Measurements from ENCODE around the gene C10orf95. TPM values are rescaled to one million over a fixed set of nuclear protein-coding genes. Genes with fewer than 3 reads are reported as not detected.

C10orf95 gene
- total RNA-seq, 1 donor from 2014 or later, result not detected

GRCh38 chr10:102405108-102405571, 46.2 kb downstream of the C10orf95 start:
- ATAC-seq (no peak), DNase-seq (ENCODE audit: low spot score) (no peak)

DNA sequence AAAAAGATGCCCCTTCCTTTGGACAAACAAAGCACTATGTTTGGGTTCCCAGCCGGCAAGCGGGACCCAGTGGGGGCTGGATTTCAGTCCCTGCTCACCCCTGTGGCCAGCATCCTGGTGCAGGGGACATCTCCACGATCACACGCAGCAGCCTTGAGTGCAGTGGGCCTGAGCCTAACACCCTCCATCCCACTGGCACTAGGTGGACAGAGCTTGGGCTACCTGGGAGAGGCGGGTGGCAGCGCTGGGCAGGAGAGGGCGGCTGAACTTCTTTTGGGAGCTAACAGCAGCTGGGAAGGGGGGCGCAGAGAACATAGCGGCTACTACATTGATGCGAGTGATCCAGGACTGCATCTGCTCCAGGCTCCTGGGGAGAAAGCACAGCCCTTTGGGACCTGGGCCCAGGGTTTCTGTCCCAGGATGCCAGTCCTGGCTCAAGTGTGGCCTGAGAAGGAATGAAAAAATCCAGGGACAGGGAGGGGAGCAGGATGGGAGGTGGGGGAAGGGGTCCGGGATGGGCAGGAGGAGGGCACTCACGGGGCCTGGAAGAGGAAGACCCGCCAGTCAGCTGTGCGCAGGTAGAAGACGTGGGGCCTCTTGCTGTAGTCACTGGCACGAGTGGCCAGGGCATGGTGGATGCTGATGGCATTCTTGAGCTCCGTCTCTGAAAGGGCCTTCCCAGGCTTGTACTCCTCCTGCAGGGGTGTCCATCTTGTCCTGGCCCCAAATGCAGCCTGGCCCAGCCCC, 46.8 kb downstream of the C10orf95 start:
- ATAC-seq, result no peak
- no peak for DNase-seq (ENCODE audit: low spot score)

DNA sequence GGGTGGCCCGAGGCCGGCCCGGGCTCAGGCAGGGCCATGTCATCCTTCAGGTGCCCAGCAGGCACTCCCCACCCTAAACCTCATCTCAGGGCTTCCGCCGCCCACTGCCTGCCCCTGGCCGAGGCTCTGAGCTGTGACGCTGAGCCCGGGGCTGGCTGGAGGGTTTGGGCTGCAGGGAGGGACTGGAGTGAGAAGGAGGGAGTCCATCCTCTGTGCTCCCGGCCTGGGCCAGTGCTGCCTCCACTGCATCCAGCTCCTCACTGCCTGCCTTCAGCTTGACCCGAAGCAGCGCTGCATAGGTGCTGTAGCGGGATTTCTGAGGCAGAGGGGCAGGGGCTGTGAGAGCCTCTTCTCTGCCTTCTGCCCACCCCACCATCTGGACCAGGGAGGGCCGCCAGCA, 48.2 kb downstream of the C10orf95 start:
- ATAC-seq (no peak), DNase-seq (ENCODE audit: low spot score) (no peak)

DNA sequence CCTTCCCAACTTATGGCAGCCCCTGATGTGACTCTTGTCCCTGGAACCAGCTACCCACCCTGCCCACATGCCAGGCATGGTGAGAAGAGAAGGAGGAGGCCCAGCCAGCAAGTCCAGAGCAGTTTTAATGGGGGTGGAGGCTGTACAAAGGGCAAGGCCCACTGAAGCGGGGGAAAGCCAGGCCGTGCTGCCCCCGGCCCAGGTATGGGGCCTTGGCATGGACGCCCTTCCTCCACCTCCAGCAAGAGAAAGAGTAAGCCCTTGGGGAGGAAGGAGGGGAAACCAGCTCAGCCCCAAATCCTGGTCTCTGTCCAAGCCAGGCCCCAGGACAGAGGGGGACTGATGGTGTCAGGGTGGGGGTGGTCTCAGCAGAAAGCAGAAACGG, 48.8 kb downstream of the C10orf95 start:
- DNase-seq (ENCODE audit: low spot score) (no peak), ATAC-seq (no peak)

DNA sequence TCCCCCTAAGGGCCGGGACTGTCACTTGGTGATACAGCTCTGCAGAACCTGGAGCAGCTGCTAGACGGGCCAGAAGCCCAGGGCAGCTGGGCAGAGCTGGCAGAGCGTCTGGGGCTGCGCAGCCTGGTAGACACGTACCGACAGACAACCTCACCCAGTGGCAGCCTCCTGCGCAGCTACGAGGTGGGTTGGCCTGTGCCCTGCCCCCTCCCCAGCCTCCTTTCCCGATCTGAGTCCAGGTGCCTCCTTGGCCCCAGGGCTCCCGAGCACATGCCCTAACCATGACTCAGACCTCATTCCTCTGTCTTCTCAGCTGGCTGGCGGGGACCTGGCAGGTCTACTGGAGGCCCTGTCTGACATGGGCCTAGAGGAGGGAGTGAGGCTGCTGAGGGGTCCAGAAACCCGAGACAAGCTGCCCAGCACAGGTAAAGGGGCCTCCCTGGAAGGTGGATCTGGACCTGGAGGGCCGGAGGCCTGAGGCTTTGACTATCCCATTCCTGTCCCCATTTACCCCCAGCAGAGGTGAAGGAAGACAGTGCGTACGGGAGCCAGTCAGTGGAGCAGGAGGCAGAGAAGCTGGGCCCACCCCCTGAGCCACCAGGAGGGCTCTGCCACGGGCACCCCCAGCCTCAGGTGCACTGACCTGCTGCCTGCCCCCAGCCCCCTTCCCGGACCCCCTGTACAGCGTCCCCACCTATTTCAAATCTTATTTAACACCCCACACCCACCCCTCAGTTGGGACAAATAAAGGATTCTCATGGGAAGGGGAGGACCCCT, 49.4 kb downstream of the C10orf95 start:
- DNase-seq (ENCODE audit: low spot score), result no peak
- no peak for ATAC-seq

- no peak for DNase-seq (ENCODE audit: low spot score)
These were observed 50.0 kb downstream of the C10orf95 start for GRCh38 chr10:102401342-102401654.

GRCh38 chr10:102400598-102401341, 50.6 kb downstream of the C10orf95 start:
- no peak for ATAC-seq
- DNase-seq (ENCODE audit: low spot score), result no peak

More at GRCh38 chr10:102401342-102401654, 50.0 kb downstream of the C10orf95 start:
- no peak for ATAC-seq

DNA sequence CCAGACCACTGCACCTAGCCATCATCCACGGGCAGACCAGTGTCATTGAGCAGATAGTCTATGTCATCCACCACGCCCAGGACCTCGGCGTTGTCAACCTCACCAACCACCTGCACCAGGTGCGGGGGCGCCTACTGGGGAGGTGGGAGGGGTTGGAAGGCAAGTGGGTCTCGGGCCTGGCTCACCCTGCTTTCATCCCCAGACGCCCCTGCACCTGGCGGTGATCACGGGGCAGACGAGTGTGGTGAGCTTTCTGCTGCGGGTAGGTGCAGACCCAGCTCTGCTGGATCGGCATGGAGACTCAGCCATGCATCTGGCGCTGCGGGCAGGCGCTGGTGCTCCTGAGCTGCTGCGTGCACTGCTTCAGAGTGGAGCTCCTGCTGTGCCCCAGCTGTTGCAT, 51.3 kb downstream of the C10orf95 start:
- no peak for DNase-seq (ENCODE audit: low spot score)
- no peak for ATAC-seq

Other genes starting within 250 kb of the C10orf95 start
- not detected for gene ELOVL3, start 225.2 kb downstream of the C10orf95 start, total RNA-seq
- gene PITX3, start 210.0 kb downstream of the C10orf95 start, total RNA-seq, result not detected
- gene GBF1, start 206.0 kb downstream of the C10orf95 start, total RNA-seq, result 22.8 TPM
- 9.0 TPM for gene NFKB2, start 55.8 kb downstream of the C10orf95 start, total RNA-seq
- 7.0 TPM for gene PSD, start 32.8 kb downstream of the C10orf95 start, total RNA-seq
- gene FBXL15, start 30.7 kb downstream of the C10orf95 start, total RNA-seq, result 12.7 TPM
- gene CUEDC2, start 19.0 kb downstream of the C10orf95 start, total RNA-seq, result 23.4 TPM
- gene ACTR1A, start 51.2 kb upstream of the C10orf95 start, total RNA-seq, result 25.5 TPM
- gene SUFU, start 52.4 kb upstream of the C10orf95 start, total RNA-seq, result 6.8 TPM
- 39.1 TPM for gene TRIM8, start 192.9 kb upstream of the C10orf95 start, total RNA-seq